IPS-15b (cell line): ENCODE data around the gene ZNF691.
"Not testable (repeated sequence)": the region's sequence is repeated elsewhere in the genome, so short reads cannot be mapped to it uniquely, and the experiment has no call there.

Experiments used
- H3K27me3 ChIP-seq: one replicate; pipeline ENCODE4 v1.6.1; 2013; ENCODE audit warnings: low read length; ENCODE audit not compliant: control insufficient read depth, insufficient read depth
- H3K36me3 ChIP-seq: one replicate; pipeline ENCODE4 v1.6.1; 2013; ENCODE audit warnings: low read length; ENCODE audit not compliant: control insufficient read depth, insufficient read depth
- H3K4me1 ChIP-seq: one replicate; pipeline ENCODE4 v1.6.1; 2013; ENCODE audit warnings: mild to moderate bottlenecking, low read length; ENCODE audit not compliant: control insufficient read depth, insufficient read depth
- H3K4me3 ChIP-seq: one replicate; pipeline ENCODE4 v1.5.1; 2013; ENCODE audit warnings: low read depth, low read length
- H3K9ac ChIP-seq: one replicate; pipeline ENCODE4 v1.6.1; 2013; ENCODE audit warnings: low read depth, mild to moderate bottlenecking, low read length
- H3K9me3 ChIP-seq: one replicate; pipeline ENCODE4 v1.6.1; 2013; ENCODE audit warnings: mild to moderate bottlenecking, low read length; ENCODE audit not compliant: control insufficient read depth, insufficient read depth

Gene ZNF691

DNA sequence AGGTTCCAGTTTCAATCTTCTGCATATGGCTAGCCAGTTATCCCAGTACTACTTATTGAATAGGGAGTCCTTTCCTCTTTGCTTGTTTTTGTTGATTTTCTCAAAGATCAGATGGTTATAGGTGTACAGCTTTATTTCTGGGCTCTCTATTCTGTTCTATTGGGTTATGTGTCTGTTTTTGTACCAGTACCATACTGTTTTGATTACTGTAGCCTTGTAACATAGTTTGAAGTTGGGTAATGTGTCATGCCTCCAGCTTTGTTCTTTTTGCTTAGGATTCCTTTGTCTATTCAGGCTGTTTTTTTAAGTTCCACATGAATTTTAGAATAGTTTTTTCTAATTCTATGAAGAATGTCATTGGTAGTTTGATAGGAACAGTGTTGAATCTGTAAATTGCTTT is 26.7 kb downstream of the ZNF691 start:
- not testable (repeated sequence) for H3K4me3 ChIP-seq, H3K36me3 ChIP-seq, H3K27me3 ChIP-seq, H3K9ac ChIP-seq, H3K4me1 ChIP-seq, H3K9me3 ChIP-seq

DNA sequence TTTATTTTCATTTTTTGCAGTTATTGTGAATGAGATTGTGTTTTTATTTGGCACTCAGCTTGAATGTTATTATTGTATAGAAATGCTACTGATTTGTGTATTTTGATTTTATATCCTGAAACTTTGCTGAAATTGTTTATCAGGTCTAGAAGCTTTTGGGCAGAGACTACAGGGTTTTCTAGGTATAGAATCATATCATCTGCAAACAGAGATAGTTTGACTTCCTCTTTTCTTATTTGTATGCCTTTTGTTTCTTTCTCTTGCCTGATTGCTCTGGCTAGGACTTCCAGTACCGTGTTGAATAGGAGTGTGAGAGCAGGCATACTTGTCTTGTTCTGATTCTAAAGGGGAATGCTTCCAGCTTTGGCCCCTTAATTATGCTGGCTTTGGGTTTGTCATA is 27.3 kb downstream of the ZNF691 start:
- no peaks in the 10 kb centered on the region for H3K36me3 ChIP-seq
- no peak overlapping the region for H3K4me3 ChIP-seq

DNA sequence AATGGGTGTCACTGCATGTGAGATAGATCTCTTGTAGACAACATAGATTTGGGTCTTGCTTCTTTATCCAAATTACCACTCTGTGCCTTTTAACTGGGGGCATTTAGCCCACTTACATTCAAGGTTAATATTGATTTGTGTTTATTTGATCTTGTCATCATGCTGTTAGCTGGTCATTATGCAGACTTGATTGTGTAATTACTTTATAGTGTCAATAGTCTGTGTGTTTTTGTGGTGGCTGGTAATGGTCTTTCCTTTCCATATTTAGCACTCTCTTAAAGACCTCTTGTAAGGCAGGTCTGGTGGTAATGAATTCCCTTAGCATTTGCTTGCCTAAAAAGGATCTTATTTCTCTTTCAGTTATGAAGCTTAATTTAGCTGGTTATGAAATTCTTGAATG is 29.6 kb downstream of the ZNF691 start:
- Histone ChIP-seq H3K27me3 (no peaks in the 10 kb centered on the region), H3K9me3 (no peaks in the 10 kb centered on the region), H3K36me3 (no peaks in the 10 kb centered on the region), H3K4me3 (no peak overlapping the region), H3K4me1 (no peaks in the 10 kb centered on the region), H3K9ac (no peak overlapping the region)

More for the DNA sequence above, 27.3 kb downstream of the ZNF691 start:
- no peak overlapping the region for H3K9ac ChIP-seq
- no peaks in the 10 kb centered on the region for H3K9me3 ChIP-seq
- H3K4me1 ChIP-seq: no peaks in the 10 kb centered on the region
- H3K27me3 ChIP-seq: no peaks in the 10 kb centered on the region

DNA sequence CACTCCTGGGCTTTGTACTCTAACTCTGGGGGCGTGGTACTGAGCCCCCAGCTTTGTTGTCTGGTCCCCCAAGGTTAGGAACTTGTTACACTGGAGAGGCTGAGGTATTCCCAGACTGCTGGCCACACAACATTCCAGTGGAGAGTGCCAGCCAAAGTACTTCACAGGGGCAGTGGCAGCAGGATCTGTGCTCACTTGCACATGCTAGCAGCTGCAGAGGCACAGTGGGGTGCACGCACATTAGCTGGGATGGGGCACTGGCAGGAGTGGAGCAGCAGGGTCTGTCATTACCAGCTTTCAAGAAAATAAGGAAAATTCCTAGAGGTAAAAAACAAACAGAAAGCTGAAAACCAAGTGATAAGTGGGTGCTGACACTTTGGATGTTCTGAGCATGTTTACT is 31.0 kb downstream of the ZNF691 start:
- Histone ChIP-seq H3K27me3 (no peaks in the 10 kb centered on the region), H3K4me1 (no peaks in the 10 kb centered on the region), H3K36me3 (no peaks in the 10 kb centered on the region), H3K4me3 (no peak overlapping the region), H3K9ac (no peak overlapping the region), H3K9me3 (no peaks in the 10 kb centered on the region)

DNA sequence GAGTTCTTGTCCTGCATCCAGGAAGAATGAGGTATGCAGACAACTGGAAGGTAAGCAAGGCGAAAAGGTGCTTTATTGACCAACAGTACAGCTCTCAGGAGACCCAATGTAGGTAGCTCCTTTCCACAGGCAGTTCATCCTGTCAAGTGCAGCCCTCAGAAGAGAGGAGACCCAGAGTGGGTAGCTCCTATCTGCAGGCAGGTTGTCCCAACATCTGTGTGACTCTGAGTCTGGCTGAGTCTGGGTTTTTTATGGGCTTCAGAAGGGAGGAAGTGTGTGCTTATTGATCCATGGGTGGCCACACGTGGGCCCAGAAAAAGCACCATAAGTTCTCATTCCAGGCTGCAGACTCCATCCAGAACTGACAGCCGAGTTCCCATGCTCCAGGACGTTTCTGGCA is 34.0 kb downstream of the ZNF691 start:
- Histone ChIP-seq H3K9me3 (no peaks in the 10 kb centered on the region), H3K9ac (no peak overlapping the region), H3K36me3 (no peaks in the 10 kb centered on the region), H3K27me3 (no peaks in the 10 kb centered on the region), H3K4me1 (no peaks in the 10 kb centered on the region), H3K4me3 (no peak overlapping the region)

DNA sequence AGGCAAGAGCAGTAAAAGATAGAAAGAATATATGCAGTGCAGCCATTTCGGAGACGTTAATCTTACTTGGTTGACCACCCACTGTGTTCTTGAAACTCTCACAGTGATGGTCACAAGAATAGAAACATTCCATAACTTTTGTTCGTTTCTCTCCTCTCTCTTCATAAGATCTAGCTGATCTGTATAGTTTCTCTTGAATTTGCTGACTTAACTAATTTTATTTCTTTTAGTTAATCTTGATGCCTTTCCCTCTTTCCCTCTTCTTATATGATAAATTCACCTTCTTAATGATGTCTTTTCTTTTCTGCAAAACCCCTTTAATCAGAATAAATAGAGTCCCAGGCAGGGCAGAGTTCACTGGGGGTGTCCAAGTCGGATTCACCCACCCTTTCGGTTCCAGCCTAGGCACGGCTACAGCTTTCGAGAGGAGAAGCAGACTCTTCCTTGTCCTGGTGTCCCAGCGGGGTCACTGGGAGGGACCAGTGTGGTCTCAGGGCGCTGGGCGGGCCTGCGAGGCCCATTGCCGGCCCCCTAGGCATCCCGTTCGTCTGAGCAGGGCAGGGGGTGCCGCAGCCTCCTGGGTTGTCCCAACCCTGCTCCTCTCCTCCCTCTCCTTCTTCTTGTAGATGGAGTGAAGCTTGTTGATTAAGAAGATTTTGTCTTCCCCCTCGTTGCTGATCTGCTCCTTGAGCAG is 39.8 kb downstream of the ZNF691 start:
- Histone ChIP-seq H3K36me3 (no peaks in the 10 kb centered on the region), H3K4me1 (no peaks in the 10 kb centered on the region), H3K9me3 (no peaks in the 10 kb centered on the region), H3K9ac (no peak overlapping the region), H3K27me3 (peaks cover under 1% of the 10 kb centered on the region), H3K4me3 (no peak overlapping the region)

DNA sequence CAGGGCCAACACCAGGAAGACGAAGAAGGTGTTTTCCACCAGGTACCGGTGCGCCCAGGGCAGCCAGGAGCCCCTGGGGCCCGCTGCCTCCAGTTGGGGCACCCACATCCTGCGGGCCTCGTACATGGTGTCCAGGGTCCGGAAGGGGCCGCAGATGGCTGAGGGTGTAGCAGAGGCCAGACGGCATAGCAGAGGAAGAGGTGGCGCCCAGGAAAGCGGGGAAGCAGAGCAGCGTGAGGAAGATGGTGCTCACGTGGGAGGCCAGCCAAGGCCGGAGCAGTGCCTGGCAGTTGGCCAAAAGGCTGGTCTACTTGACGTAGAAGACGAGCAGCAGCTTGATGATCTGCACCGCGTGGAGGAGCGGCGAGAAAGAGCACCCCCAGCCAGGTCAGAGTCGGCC is 40.4 kb downstream of the ZNF691 start:
- H3K9ac ChIP-seq: no peak overlapping the region
- H3K36me3 ChIP-seq: no peaks in the 10 kb centered on the region
- H3K4me3 ChIP-seq: no peak overlapping the region
- H3K27me3 ChIP-seq: peaks cover 2% of the 10 kb centered on the region
- H3K9me3 ChIP-seq: no peaks in the 10 kb centered on the region
- no peaks in the 10 kb centered on the region for H3K4me1 ChIP-seq

DNA sequence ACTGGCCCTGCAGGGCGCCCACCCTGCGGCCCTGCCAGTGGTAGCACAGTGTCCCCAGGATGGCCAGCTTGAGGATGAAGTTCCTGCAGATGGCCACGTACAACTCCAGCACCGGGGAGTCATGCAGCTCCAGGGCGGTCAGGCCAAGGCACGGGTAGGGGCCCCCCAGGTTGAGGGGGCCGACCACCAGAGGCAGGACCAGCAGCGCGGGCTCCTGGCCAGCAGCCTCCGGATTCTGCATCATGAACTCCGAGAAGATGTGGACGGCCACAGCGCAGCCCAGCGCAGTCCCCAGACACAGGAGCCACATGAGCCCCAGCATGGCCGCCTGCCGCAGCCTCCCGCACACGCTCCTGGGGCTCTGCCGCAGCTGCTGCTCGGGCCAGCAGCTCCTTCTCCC is 41.0 kb downstream of the ZNF691 start:
- Histone ChIP-seq H3K36me3 (no peaks in the 10 kb centered on the region), H3K4me1 (no peaks in the 10 kb centered on the region), H3K4me3 (no peak overlapping the region), H3K9me3 (no peaks in the 10 kb centered on the region), H3K27me3 (peaks cover 2% of the 10 kb centered on the region), H3K9ac (no peak overlapping the region)

DNA sequence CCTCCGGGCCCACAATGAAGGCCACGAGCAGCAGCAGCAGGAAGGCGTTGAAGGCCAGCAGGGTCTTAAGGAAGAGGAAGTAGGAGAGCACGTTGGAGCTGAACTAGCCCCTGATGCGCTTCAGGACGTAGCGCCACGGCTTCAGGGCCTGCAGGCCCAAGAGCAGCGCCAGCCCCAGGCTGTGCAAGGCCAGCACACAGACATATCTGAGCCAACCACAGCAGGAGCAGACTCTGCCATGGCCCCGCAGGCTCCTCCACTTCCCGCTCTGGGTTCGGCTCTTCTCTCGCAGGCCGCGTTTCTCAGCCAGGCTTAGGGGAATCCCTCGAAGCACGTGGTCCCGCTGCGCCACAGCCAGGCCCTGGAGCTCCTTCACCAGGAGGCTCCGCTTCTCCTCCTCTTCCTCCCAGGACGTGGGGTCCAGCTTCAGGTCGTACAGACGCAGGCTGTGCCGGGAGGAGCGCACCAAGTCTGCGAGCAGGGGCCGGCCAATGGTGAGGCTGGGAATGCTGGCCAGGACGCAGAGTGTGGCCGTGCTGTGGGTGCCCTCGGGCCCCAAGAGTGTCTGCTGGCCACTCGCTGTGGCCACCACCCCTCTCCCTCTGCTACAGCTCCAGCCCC is 41.7 kb downstream of the ZNF691 start:
- Histone ChIP-seq H3K9me3 (no peaks in the 10 kb centered on the region), H3K9ac (no peak overlapping the region)

DNA sequence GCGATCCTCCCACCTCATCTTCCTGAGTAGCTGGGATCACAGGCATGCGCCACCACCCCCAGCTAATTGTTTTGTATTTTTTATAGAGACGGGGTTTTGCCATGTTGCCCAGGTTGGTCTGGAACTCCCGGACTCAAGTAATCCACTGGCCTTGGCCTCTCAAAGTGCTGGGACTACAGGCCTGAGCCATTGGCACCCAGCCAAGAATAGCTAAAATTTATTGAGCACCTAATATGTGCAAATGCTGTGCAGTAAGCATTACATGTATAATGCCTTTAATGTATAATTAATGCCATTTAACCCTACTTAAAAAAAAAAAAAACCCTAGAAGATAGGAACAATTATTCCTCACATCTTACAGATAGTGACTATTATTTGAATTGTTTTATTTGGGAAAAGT is 42.9 kb downstream of the ZNF691 start:
- no peaks in the 10 kb centered on the region for H3K4me1 ChIP-seq

More for the DNA sequence above, 41.7 kb downstream of the ZNF691 start:
- Histone ChIP-seq H3K4me3 (no peak overlapping the region), H3K36me3 (no peaks in the 10 kb centered on the region), H3K4me1 (no peaks in the 10 kb centered on the region), H3K27me3 (peaks cover 2% of the 10 kb centered on the region)

DNA sequence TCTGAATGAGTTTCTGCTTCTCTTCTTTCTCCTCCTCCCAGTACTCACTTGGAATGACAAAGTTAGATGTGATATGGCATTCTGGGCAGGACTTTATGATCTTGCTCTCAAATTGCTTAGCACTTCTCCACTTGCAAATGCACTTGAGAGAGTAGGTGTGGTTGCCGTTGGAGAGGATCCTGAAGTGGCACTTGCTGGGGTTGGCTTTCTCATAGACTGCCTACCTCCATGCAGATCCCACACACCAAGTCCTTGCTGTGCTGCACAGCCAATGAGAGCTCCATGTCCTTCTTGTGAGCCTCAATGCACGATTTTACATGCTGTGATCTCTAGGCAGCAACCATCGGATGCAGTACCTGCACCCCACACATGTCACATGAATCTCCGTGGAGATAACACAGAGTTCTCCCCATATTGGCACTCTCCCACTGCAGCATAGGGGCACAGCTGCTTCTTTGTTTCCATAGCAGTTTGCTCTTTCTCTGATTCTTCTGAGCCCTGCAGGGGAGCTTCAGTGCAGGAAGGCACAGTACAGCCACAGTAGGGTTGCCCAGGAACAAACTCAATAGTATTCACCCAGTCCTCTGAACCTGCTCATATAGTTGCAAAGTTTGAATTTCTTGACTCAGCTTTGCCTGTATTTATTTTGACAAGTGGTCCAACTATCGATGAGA is 45.2 kb downstream of the ZNF691 start:
- no peaks in the 10 kb centered on the region for H3K4me1 ChIP-seq
- peaks cover 2% of the 10 kb centered on the region for H3K27me3 ChIP-seq
- no peaks in the 10 kb centered on the region for H3K36me3 ChIP-seq
- H3K4me3 ChIP-seq: no peak overlapping the region
- no peaks in the 10 kb centered on the region for H3K9me3 ChIP-seq
- no peak overlapping the region for H3K9ac ChIP-seq

More for the DNA sequence above, 42.9 kb downstream of the ZNF691 start:
- Histone ChIP-seq H3K36me3 (no peaks in the 10 kb centered on the region), H3K27me3 (peaks cover 2% of the 10 kb centered on the region), H3K4me3 (no peak overlapping the region), H3K9me3 (no peaks in the 10 kb centered on the region), H3K9ac (no peak overlapping the region)

DNA sequence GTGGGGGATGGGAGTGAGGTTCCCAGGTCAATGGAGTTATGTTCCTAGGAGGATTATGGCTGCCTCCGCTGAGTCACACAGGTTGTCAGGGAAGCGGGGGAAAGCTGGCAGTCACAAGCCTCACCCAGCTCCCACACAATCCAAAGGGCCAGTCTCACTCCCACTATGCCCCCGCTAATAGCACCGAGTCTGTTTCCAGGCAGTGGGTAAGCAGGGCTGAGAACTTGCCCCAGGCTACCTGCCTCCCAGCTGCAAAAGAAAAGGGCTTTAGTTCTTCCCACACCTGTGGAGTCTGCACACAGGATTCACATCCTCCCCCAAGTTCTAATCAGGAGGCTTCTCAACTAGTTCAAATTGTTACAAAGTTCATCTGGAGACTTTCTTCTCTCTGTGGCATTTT is 53.5 kb downstream of the ZNF691 start:
- not testable (repeated sequence) for H3K4me1 ChIP-seq, H3K4me3 ChIP-seq, H3K9me3 ChIP-seq, H3K27me3 ChIP-seq, H3K9ac ChIP-seq, H3K36me3 ChIP-seq
